H1 (cell line): ENCODE measurements around the gene CTDNEP1. TPM values are rescaled to one million over a fixed set of nuclear protein-coding genes. Genes with fewer than 3 reads are reported as not detected.

Experiments
- BCL11A ChIP-seq, 2 experiments: IDR thresholded peaks; one replicate each; pipeline ENCODE4 v1.6.1; 2011; ENCODE audit warnings: low read depth in 2 of 2, low read length in 2 of 2, mild to moderate bottlenecking in 2 of 2
- CHD7 ChIP-seq: fragments of 300-600 bp; sonication (generic); IDR thresholded peaks from 2 replicates; pipeline ENCODE4 v1.7.1; 2012; ENCODE audit warnings: low read length, moderate library complexity, mild to moderate bottlenecking, inconsistent platforms; ENCODE audit not compliant: insufficient replicate concordance
- CTCF ChIP-seq, 3 experiments: IDR thresholded peaks; 1 replicate in 2 of 3; 2 replicates in 1 of 3; pipeline versions ENCODE4 v1.5.1 to v1.6.1; 2011; ENCODE audit warnings: low read length in 3 of 3, mild to moderate bottlenecking in 3 of 3, inconsistent platforms in 2 of 3, low read depth in 1 of 3, moderate library complexity in 1 of 3; ENCODE audit not compliant: insufficient read depth in 1 of 3; ENCODE audit errors: control extremely low read depth in 1 of 3
- GABPA ChIP-seq: IDR thresholded peaks from 2 replicates; pipeline ENCODE4 v1.6.1; 2011; ENCODE audit warnings: mild to moderate bottlenecking, low read length, moderate library complexity, borderline replicate concordance; ENCODE audit not compliant: insufficient read depth
- SP1 ChIP-seq: IDR thresholded peaks from 2 replicates; pipeline ENCODE4 v1.6.1; 2011; ENCODE audit warnings: low read depth, low read length
- polyA plus RNA-seq, 7 experiments: library from polyadenylated mRNA; depleted of rRNA in 3 of 7; stranded (reverse) in 5 of 7; unstranded in 2 of 7; fragments of >200 nt in 5 of 7; fragments of 200-250 nt in 2 of 7; gene quantifications; 1 replicate in 5 of 7; 2 replicates in 1 of 7; 4 replicates in 1 of 7; pipeline versions ENCODE4 v1.2.1 to v1.2.3, GENCODE V29; 2011 to 2013; ENCODE audit warnings: missing spikeins in 2 of 7, mixed read lengths in 2 of 7
- total RNA-seq: library from RNA; stranded (reverse); fragmentation: NEBNext Ultra II Directional; extraction: Animal tissue kit (Norgen Biotek cat#: 25700); gene quantifications from 2 replicates; pipeline ENCODE4 v1.2.1, GENCODE V29; 2021
- TF ChIP-seq, protein P1 (sequence below): IDR thresholded peaks from 2 replicates; pipeline ENCODE4 v1.6.1; 2011; ENCODE audit warnings: low read depth, mild to moderate bottlenecking, low read length; ENCODE audit not compliant: insufficient read depth
- TF ChIP-seq, protein P2 (sequence below): IDR thresholded peaks from 2 replicates; pipeline ENCODE4 v1.6.1; 2011; ENCODE audit warnings: low read length, improper control_type of control experiment

CTDNEP1 gene
- total and polyA plus RNA-seq, 2 of the 8 experiments (the other 6 are each of a cell fraction or from before 2014, with no cell fraction given) = 114 to 123 TPM

DNA sequence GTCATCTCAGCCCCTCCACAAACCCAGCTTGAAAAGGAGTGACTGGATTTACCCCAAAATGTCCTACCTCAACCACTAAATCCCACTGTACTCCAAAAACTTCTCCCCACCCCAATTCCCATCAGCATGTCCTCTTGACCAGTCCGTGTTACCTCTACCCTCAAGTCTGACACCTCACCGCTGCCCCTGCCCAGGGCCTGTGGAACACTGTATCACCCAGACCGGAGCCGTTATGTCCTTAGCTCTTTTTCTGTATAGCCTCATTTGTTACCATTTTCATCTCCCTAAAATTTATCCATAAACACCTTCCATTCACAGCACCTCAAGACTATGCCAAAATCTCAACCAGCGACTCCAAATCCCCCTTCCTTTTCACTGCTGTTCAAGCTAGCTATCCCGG is 14.7 kb downstream of the CTDNEP1 start (continued):
- TF ChIP-seq CHD7 = no peak
- TF ChIP-seq BCL11A (IDR thresholded peaks at IDR 0.05; ENCODE audit: low read depth in 2 of 2, low read length in 2 of 2) = no peak
- TF ChIP-seq, protein P1, sequence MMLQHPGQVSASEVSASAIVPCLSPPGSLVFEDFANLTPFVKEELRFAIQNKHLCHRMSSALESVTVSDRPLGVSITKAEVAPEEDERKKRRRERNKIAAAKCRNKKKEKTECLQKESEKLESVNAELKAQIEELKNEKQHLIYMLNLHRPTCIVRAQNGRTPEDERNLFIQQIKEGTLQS = no peak
- no peak for TF ChIP-seq GABPA
- no peak for TF ChIP-seq CTCF (IDR thresholded peaks at IDR 0.05; ENCODE audit: control extremely low read depth in 1 of 3, insufficient read depth in 1 of 3, low read depth in 1 of 3, low read length in 3 of 3)
- no peak for TF ChIP-seq SP1
- TF ChIP-seq, protein P2, sequence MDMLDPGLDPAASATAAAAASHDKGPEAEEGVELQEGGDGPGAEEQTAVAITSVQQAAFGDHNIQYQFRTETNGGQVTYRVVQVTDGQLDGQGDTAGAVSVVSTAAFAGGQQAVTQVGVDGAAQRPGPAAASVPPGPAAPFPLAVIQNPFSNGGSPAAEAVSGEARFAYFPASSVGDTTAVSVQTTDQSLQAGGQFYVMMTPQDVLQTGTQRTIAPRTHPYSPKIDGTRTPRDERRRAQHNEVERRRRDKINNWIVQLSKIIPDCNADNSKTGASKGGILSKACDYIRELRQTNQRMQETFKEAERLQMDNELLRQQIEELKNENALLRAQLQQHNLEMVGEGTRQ = no peak
